SK-N-MC (cell line): Measurements from ENCODE around the gene TMEM175.

Source experiments
- EZH2 ChIP-seq: fragments of 200-600 bp; sonication (generic); IDR thresholded peaks from one replicate; pipeline ENCODE4 v1.6.1; 2017; ENCODE audit warnings: antibody characterized with exemption
- POLR2AphosphoS5 ChIP-seq: IDR thresholded peaks from 2 replicates; pipeline ENCODE4 v1.6.1; 2012; ENCODE audit warnings: mild to moderate bottlenecking, low read depth, low read length, borderline replicate concordance

DNA sequence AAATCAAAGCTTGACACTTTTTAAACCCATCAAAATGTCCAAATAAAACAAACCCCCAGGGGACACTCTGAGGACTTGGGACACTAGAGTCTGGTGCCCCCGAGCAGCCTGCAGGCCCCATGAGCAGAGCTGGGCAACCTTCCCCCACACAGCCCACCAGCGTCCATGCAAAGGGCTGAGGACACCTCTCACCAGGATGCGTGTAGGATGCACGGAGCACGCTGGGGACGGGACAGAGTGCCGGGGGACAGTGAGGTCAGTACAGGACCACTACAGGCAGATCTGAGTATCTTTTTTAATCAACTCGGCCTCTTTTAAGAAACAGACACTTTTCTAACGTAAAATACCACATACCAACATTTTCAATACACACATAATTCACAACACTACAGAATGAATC, 7.1 kb upstream of the TMEM175 start:
- TF ChIP-seq POLR2AphosphoS5 (no peak), EZH2 (no peak)
